BE2C (cell line): ENCODE data around the gene ZNF668.

ENCODE experiments used
- DNase-seq: peaks from one replicate; pipeline ENCODE4 v3.0.0-alpha.2; 2020
- H3K27me3 ChIP-seq: fragments of 250-450 bp; sonication (Bioruptor Pico); 2 replicates; pipeline ENCODE4 v1.5.1; 2020; ENCODE audit warnings: mild to moderate bottlenecking
- H3K36me3 ChIP-seq: fragments of 250-450 bp; sonication (Bioruptor Pico); 2 replicates; pipeline ENCODE4 v1.5.1; 2020; ENCODE audit warnings: mild to moderate bottlenecking
- H3K4me1 ChIP-seq: fragments of 250-450 bp; sonication (Bioruptor Pico); 2 replicates; pipeline ENCODE4 v1.5.1; 2020
- H3K4me3 ChIP-seq: 2 replicates; pipeline ENCODE4 v1.5.1; 2011; ENCODE audit warnings: low read depth, low read length
- H3K9me3 ChIP-seq: fragments of 250-450 bp; sonication (Bioruptor Pico); 2 replicates; pipeline ENCODE4 v1.5.1; 2020
- CTCF ChIP-seq: IDR thresholded peaks from 2 replicates; pipeline ENCODE4 v1.5.1; 2012; ENCODE audit warnings: mild to moderate bottlenecking, low read depth, low read length

ZNF668 gene

GRCh38 chr16:31078597-31079341 is 4.7 kb upstream of the ZNF668 start:
- H3K9me3 ChIP-seq: no peaks in the 10 kb centered on the region
- DNase-seq: no peak
- H3K27me3 ChIP-seq: no peaks in the 10 kb centered on the region
- no peaks in the 10 kb centered on the region; the same call in 1 of the 2 replicates for H3K4me1 ChIP-seq
- peaks cover 60% of the 10 kb centered on the region for H3K36me3 ChIP-seq
- no peak overlapping the region for H3K4me3 ChIP-seq
- no peak for TF ChIP-seq CTCF

- DNase-seq: no peak
- H3K36me3 ChIP-seq: peaks cover 53% of the 10 kb centered on the region
These were observed 3.8 kb upstream of the ZNF668 start for GRCh38 chr16:31077592-31078396.

GRCh38 chr16:31077024-31077423 is 3.0 kb upstream of the ZNF668 start:
- Histone ChIP-seq H3K4me1 (no peaks in the 10 kb centered on the region), H3K4me3 (no peak overlapping the region), H3K36me3 (peaks cover 53% of the 10 kb centered on the region), H3K9me3 (no peaks in the 10 kb centered on the region), H3K27me3 (no peaks in the 10 kb centered on the region)
- TF ChIP-seq CTCF: no peak
- no peak for DNase-seq

More at GRCh38 chr16:31077592-31078396, 3.8 kb upstream of the ZNF668 start:
- Histone ChIP-seq H3K4me3 (no peak overlapping the region), H3K4me1 (no peaks in the 10 kb centered on the region; the same call in 1 of the 2 replicates), H3K27me3 (no peaks in the 10 kb centered on the region), H3K9me3 (no peaks in the 10 kb centered on the region)
- 0 out of 2 replicates have a peak, but pooled peaks have one; percentile 6 for TF ChIP-seq CTCF

DNA sequence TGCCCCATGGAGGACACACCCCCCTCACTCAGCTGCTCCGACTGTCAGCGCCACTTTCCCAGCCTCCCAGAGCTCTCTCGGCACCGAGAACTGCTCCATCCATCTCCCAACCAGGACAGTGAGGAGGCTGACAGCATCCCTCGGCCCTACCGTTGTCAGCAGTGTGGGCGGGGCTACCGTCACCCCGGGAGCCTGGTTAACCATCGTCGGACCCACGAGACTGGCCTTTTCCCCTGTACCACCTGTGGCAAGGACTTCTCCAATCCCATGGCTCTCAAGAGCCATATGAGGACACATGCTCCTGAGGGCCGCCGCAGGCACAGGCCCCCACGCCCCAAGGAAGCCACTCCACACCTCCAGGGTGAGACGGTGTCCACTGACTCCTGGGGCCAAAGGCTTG is 2.3 kb upstream of the ZNF668 start:
- H3K9me3 ChIP-seq: no peaks in the 10 kb centered on the region
- H3K4me3 ChIP-seq: no peak overlapping the region
- no peak for TF ChIP-seq CTCF
- no peaks in the 10 kb centered on the region for H3K27me3 ChIP-seq
- no peaks in the 10 kb centered on the region for H3K4me1 ChIP-seq
- DNase-seq: no peak
- H3K36me3 ChIP-seq: peaks cover 51% of the 10 kb centered on the region

GRCh38 chr16:31074814-31075183 is 759 bp upstream of the ZNF668 start:
- Histone ChIP-seq H3K9me3 (no peaks in the 10 kb centered on the region), H3K36me3 (peaks cover 36% of the 10 kb centered on the region)
- DNase-seq: no peak

More at GRCh38 chr16:31074814-31075183, 759 bp upstream of the ZNF668 start:
- no peaks in the 10 kb centered on the region for H3K4me1 ChIP-seq
- peak overlapping the region; percentile 100 for H3K4me3 ChIP-seq
- no peak for TF ChIP-seq CTCF
- no peaks in the 10 kb centered on the region for H3K27me3 ChIP-seq
